AG04450 (cell line): ENCODE data around the gene PEDS1. TPM values are rescaled to one million over a fixed set of nuclear protein-coding genes. Genes with fewer than 3 reads are reported as not detected.

Source experiments
- CTCF ChIA-PET: fragments of 300-600, 350-600 bp; formaldehyde crosslinking; extraction: SDS; loops from one replicate; lab custom pipeline; 2022; ENCODE audit warnings: antibody characterized with exemption, inconsistent platforms; lab: Charles Lee
- POLR2A ChIA-PET: fragments of 350-600 bp; formaldehyde crosslinking; extraction: SDS; loops from one replicate; lab custom pipeline; 2021; ENCODE audit warnings: antibody characterized with exemption, inconsistent platforms; lab: Yijun Ruan, JAX
- DNase-seq: peaks from one replicate; pipeline ENCODE4 v3.0.0-alpha.2; 2011; ENCODE audit warnings: low read depth, low spot score
- H3K27ac ChIP-seq: one replicate; pipeline ENCODE4 v1.5.1; 2012; ENCODE audit warnings: low read depth, low read length, control low read depth
- H3K27me3 ChIP-seq: one replicate; pipeline ENCODE4 v1.6.0; 2012; ENCODE audit warnings: low read length; ENCODE audit not compliant: control insufficient read depth, insufficient read depth
- H3K4me3 ChIP-seq: 2 replicates; pipeline ENCODE4 v1.5.1; 2011; ENCODE audit warnings: mild to moderate bottlenecking, low read depth, low read length, control low read depth
- H3K9me3 ChIP-seq: 2 replicates; pipeline ENCODE4 v1.5.1; 2012; ENCODE audit warnings: low read length; ENCODE audit not compliant: control insufficient read depth, insufficient read depth
- CTCF ChIP-seq: IDR thresholded peaks from 2 replicates; pipeline ENCODE4 v1.5.1; 2011; ENCODE audit warnings: low read depth, low read length, control low read depth, inconsistent platforms
- polyA plus RNA-seq: library from polyadenylated mRNA; depleted of rRNA; stranded (reverse); fragments of >200 nt; gene quantifications from 2 replicates; pipeline ENCODE4 v1.2.3, GENCODE V29; 2011

Gene PEDS1
- polyA plus RNA-seq, 1 experiment = 24.7 TPM

- Histone ChIP-seq H3K9me3 (peaks cover 13% of the 10 kb centered on the region), H3K27ac (no peak overlapping the region), H3K27me3 (no peaks in the 10 kb centered on the region), H3K4me3 (no peak overlapping the region)
- TF ChIP-seq CTCF = no peak
- ChIA-PET CTCF (no interaction called here), POLR2A (no interaction called here)
- no peak for DNase-seq
Observed at GRCh38 chr20:50198716-50199115, 45.2 kb upstream of the PEDS1 start.

- ChIA-PET POLR2A (no interaction called here), CTCF (no interaction called here)
- no peak overlapping the region for H3K27ac ChIP-seq
- no peak for TF ChIP-seq CTCF
- H3K4me3 ChIP-seq = no peak overlapping the region
- H3K27me3 ChIP-seq = no peaks in the 10 kb centered on the region
- no peak for DNase-seq
- peaks cover 10% of the 10 kb centered on the region for H3K9me3 ChIP-seq
Observed at GRCh38 chr20:50198180-50198666, 44.7 kb upstream of the PEDS1 start.

- H3K9me3 ChIP-seq = peaks cover 12% of the 10 kb centered on the region
- POLR2A ChIA-PET = interaction anchor here (0.6 to 1.5 kb wide), 2 partner anchors 27 to 399 kb away, joined by 3 to 6 read pairs; no protein-coding TSS in a partner anchor
- H3K4me3 ChIP-seq = no peak overlapping the region
- H3K27ac ChIP-seq = peak overlapping the region; percentile 21
- DNase-seq = no peak
- no peak for TF ChIP-seq CTCF
- CTCF ChIA-PET = no interaction called here
- no peaks in the 10 kb centered on the region for H3K27me3 ChIP-seq
Observed at GRCh38 chr20:50197463-50198179, 44.1 kb upstream of the PEDS1 start.

GRCh38 chr20:50196896-50197295 is 43.4 kb upstream of the PEDS1 start:
- CTCF ChIA-PET = interaction anchor here (0.7 kb wide), 1 partner anchor 111 kb away, joined by 6 read pairs; no protein-coding TSS in a partner anchor
- no peak for DNase-seq

More at GRCh38 chr20:50196896-50197295, 43.4 kb upstream of the PEDS1 start:
- no peak overlapping the region for H3K4me3 ChIP-seq
- no peak for TF ChIP-seq CTCF
- H3K27me3 ChIP-seq = no peaks in the 10 kb centered on the region
- H3K27ac ChIP-seq = no peak overlapping the region
- POLR2A ChIA-PET = interaction anchor here (0.6 to 1.5 kb wide), 2 partner anchors 28 to 400 kb away, joined by 3 to 6 read pairs; no protein-coding TSS in a partner anchor
- peaks cover 12% of the 10 kb centered on the region for H3K9me3 ChIP-seq
